Sigmoid colon (tissue), 4 donors: ENCODE measurements around the gene MON2.

Experiments used
- EP300 ChIP-seq, 4 donors: sonication (generic); formaldehyde crosslinking; IDR thresholded peaks; one replicate each; pipeline ENCODE4 v1.6.1; 2017; ENCODE audit warnings: antibody characterized with exemption in 4 of 4
- POLR2A ChIP-seq, 2 donors: fragments of 450-650 bp; IDR thresholded peaks; one replicate each; pipeline ENCODE4 v1.6.1; 2016; ENCODE audit warnings: antibody characterized with exemption in 2 of 2, mild to moderate bottlenecking in 2 of 2, moderate library complexity in 2 of 2
- TF ChIP-seq, protein P1 (sequence below), 4 experiments: fragments of 450-650 bp in 3 of 4; fragments of 200-600 bp in 1 of 4; IDR thresholded peaks; one replicate each; pipeline ENCODE4 v1.5.1; 2016 to 2019; ENCODE audit warnings: antibody characterized with exemption in 4 of 4, mild to moderate bottlenecking in 3 of 4, moderate library complexity in 2 of 4

DNA sequence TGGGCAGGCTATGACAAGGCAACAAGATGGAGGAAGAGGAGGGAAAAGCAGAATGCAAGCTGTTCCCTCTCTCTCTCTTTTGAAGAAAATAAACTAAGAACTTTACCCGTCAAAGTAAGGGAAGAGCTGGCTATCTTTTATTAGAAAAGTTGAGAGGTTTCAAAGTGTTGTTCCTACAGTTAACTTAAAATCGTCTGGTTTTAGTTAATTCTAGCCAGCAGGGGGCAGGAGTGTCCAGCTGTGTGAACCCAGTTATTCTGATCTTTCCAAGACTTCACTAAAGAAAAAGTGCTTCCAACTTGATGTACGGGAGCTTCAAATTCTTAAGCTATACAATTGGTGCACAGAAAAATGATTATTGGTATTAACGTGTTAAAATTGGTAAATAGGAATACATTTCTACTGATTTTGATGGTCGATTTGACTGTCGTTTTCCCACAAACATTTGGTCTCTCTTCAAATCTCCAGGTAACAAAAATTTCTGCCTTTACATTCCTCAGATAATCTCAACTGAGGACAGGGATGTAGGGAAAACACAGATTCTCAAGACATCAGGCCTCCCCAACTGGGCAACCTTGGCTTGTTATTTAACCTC lies 28.4 kb upstream of the MON2 start:
- TF ChIP-seq, protein P1, sequence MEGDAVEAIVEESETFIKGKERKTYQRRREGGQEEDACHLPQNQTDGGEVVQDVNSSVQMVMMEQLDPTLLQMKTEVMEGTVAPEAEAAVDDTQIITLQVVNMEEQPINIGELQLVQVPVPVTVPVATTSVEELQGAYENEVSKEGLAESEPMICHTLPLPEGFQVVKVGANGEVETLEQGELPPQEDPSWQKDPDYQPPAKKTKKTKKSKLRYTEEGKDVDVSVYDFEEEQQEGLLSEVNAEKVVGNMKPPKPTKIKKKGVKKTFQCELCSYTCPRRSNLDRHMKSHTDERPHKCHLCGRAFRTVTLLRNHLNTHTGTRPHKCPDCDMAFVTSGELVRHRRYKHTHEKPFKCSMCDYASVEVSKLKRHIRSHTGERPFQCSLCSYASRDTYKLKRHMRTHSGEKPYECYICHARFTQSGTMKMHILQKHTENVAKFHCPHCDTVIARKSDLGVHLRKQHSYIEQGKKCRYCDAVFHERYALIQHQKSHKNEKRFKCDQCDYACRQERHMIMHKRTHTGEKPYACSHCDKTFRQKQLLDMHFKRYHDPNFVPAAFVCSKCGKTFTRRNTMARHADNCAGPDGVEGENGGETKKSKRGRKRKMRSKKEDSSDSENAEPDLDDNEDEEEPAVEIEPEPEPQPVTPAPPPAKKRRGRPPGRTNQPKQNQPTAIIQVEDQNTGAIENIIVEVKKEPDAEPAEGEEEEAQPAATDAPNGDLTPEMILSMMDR (IDR thresholded peaks at IDR 0.05): peak; percentile 9 to 60 (median 54)
- no peak for TF ChIP-seq POLR2A (IDR thresholded peaks at IDR 0.05)
- TF ChIP-seq EP300 (IDR thresholded peaks at IDR 0.05): no peak
